ENCODE results near the gene FAM83C.
"Not testable (repeated sequence)": the region's sequence is repeated elsewhere in the genome, so short reads cannot be mapped to it uniquely, and the experiment has no call there.

Gene FAM83C

DNA sequence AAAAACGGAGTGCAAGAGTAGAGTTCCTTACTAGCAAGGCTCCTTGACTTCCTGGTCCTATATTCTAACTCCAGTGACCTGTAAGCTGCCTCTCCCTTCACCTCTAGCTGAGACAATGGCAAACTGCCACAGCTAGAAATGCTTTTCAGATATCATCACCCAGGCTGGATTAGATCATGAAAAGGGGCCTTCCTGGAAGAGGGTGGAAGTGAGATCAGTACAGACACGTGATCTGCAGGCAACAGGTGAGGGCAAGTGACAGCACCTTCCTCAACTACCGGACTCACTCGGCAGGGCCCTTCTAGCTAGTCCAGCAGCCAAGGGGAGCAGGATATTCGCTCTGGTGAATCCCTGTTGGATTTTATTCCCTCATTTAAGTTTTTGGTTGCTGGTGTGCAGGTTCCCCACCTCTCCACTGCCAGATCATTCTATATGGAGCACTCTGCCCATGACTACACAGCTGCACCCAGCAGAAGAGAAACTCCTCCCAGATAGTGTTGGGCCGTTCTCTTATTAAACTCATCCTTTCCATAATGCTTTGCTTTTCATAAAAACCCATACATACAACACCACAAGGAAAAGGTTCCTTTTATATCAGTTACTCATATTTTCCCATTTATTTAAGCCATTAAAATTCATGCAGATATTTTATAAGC is 26.4 kb upstream of the FAM83C start:
- DNase-seq (ENCODE audit: low read depth in 3 of 3): no peak

DNA sequence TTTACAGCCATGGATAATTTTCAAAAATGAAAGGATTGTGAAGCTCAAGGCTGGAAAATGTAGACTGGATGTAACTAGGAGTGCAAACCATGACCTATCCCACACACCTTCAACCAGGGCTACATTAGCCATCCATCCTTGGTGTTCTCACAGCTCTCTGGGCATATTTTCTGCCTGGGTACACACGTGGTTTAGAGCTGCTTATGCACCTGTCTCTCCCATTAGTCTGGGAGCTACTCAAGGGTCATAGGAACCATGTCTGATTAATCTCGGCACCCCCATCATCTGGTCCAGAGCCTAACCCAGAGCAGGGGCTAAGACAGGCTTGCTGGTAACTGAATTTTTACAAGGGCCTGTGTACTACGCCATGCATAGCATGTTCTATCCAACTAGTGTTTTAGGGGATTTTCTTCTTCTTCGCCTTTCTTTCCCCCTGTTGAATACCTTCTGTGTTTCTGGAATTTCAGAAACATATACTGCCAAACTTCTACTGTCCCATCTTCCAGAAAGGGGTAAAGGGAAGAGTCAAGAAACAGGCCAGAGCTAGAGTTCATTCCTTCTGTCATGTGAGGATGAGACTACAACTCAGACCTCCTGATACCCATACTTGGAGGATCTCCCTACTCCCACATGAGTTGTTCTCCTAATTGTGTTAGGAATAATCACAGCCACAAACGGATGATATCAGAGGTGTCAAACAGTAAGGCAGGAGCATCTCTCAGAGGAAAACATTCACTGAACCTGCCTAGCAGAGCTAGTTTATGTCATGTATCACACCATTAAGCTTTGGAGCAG is 25.4 kb upstream of the FAM83C start:
- DNase-seq (ENCODE audit: low read depth in 3 of 3): no peak

GRCh38 chr20:35316086-35316485 is 23.9 kb upstream of the FAM83C start:
- DNase-seq (ENCODE audit: low read depth in 3 of 3): no peak

DNA sequence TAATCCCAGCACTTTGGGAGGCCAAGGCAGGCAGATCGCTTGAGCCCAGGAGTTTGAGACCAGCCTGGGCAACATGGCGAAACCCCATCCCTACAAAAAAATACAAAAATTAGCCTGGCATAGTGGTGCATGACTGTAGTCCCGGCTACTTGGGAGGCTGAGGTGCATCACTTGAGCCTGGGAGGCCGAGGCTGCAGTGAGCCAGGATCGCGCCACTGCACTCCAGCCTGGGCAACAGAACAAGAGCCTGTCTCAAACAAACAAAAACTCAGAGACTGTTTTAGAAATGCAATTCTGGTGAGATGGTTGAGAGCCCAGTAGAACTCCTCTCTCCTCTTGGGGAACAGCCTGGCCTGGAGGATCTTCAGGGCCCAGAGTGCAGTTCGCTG is 23.4 kb upstream of the FAM83C start:
- not testable (repeated sequence) for DNase-seq (ENCODE audit: low read depth in 3 of 3)

GRCh38 chr20:35314816-35315631 is 22.8 kb upstream of the FAM83C start:
- DNase-seq (ENCODE audit: low read depth in 3 of 3): no peak

- no peak for DNase-seq (ENCODE audit: low read depth in 3 of 3)
Measured at GRCh38 chr20:35312318-35312717, 20.1 kb upstream of the FAM83C start.

DNA sequence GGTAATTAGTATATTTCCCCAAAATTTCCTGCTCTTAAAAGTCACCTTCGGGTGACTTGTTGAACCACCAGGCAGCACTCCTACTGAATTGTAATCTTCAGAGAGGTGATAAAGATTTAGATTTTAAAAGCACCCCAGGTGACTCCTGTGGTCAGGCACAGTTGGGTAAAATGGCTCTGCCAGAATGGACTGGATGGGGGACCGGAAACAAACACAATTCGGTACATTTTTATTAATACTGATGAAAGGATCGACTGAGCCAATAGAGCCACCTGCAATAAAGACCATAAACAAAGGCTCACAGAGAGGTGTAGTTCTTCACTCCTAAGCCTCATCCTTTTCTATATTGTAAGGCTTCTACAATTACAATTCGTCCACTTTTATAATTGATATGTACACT is 19.6 kb upstream of the FAM83C start:
- DNase-seq (ENCODE audit: low read depth in 3 of 3): no peak

GRCh38 chr20:35311409-35311808 is 19.2 kb upstream of the FAM83C start:
- DNase-seq (ENCODE audit: low read depth in 3 of 3): no peak

GRCh38 chr20:35307666-35308653 is 15.7 kb upstream of the FAM83C start:
- DNase-seq (ENCODE audit: low read depth in 3 of 3): no peak

GRCh38 chr20:35306931-35307517 is 14.8 kb upstream of the FAM83C start:
- DNase-seq (ENCODE audit: low read depth in 3 of 3): no peak

GRCh38 chr20:35305682-35306556 is 13.7 kb upstream of the FAM83C start:
- peak in 1 of 3 experiments; percentile 40 for DNase-seq (ENCODE audit: low read depth in 3 of 3)

- DNase-seq (ENCODE audit: low read depth in 3 of 3): no peak
Measured at GRCh38 chr20:35304956-35305355, 12.7 kb upstream of the FAM83C start.

DNA sequence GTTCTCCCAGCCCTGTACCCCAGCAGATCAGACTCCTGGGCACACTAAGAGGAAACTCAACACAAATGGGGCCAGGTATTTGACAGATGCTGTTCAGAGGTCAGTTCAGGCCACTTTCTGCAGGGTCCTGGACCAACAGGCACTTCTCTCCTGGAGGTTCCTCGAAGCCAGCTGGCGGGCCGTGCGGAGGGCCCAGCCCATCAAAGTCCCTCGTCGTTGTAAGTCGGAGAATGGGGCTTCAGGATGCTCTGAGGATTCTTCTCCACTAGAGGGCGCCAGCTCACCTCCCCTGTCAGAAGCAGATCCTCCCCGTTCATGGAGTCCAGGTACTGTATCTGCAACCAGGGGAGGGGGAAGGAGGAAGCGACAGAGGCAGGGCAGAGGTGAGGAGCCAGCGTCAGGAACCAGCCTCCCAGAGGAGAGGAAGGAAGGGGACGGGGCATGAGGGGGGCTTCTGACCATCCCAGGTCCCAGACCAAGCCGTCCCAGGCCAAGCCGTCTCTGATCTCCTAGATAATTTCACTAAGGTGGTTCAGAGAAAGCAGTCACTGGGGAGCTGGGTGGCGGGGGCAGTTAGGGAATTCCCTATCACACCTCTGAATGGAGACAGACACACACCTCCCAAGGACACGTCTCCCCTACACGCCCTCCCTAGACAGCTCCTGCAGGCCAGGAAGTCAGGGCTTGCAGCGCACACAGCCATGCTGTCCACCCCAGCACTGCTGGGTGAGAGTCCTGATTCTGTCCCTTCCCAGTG is 11.7 kb upstream of the FAM83C start:
- peak; percentile 46 to 72 (median 61) for DNase-seq (ENCODE audit: low read depth in 3 of 3)

DNA sequence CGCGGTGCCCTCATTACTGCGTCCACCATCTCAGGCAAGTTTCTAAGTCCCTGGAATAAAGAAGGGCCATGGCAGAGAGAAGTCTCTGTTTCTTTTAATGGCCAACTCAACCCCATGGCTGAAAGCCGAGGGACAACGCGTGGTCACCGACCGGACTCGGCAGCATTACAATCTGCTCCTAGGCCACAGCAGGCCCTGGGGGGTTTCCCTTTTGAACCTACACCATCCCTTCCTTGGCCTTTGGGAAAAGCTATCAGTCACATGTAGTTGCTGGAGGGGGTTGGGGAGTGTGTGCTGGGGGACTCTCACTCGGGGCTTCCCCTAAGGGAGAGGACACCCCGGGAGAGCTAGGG is 11.1 kb upstream of the FAM83C start:
- DNase-seq (ENCODE audit: low read depth in 3 of 3): no peak

- no peak for DNase-seq (ENCODE audit: low read depth in 3 of 3)
Measured at GRCh38 chr20:35302421-35303335, 10.5 kb upstream of the FAM83C start.

DNA sequence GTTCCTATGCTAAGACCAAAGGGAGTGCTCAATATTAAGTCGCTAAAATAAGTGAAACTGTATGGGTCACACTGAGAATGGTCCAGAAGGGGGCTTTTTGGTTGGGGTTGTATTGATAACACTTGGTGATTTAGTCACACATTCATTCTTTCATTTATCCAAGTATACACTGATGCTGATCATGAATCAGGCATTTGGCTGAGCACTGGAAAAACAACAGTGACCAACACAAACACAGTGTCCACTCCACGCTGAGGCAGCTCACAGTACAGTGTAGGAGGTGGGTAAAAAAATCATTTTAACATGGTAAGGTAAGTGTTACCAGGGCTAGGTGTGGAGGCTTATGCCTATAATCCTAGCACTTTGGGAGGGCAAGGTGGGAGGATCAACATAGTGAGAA is 9.2 kb upstream of the FAM83C start:
- no peak for DNase-seq (ENCODE audit: low read depth in 3 of 3)

GRCh38 chr20:35300469-35301262 is 8.4 kb upstream of the FAM83C start:
- DNase-seq (ENCODE audit: low read depth in 3 of 3): no peak
